Measurements from ENCODE around the gene MAST2.

DNA sequence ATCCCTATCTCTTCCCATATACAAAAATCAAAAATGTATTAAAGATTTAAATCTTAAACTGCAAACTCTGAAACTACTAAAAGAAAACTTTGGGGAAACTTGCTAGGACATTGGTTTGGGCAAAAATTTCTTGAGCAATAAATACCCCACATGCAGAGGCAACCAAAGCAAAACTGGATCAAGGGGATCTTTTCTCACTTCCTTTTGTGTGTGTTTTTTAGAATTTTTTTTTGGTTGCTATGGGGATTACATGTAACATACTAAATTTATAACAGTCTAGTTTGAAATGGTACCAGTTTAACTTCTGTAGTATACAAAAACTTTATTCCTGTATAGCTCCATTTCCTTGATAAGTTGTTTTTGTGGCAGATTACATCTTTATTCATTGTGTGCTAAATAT lies 16.8 kb downstream of the MAST2 start:
- TF ChIP-seq, protein P1, sequence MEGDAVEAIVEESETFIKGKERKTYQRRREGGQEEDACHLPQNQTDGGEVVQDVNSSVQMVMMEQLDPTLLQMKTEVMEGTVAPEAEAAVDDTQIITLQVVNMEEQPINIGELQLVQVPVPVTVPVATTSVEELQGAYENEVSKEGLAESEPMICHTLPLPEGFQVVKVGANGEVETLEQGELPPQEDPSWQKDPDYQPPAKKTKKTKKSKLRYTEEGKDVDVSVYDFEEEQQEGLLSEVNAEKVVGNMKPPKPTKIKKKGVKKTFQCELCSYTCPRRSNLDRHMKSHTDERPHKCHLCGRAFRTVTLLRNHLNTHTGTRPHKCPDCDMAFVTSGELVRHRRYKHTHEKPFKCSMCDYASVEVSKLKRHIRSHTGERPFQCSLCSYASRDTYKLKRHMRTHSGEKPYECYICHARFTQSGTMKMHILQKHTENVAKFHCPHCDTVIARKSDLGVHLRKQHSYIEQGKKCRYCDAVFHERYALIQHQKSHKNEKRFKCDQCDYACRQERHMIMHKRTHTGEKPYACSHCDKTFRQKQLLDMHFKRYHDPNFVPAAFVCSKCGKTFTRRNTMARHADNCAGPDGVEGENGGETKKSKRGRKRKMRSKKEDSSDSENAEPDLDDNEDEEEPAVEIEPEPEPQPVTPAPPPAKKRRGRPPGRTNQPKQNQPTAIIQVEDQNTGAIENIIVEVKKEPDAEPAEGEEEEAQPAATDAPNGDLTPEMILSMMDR (IDR thresholded peaks at IDR 0.05), result no peak
- no peak for TF ChIP-seq POLR2A (IDR thresholded peaks at IDR 0.05)

Measured in upper lobe of left lung (tissue), 4 donors.